ENCODE results near the gene TOMM22.

GRCh38 chr22:38721551-38721950 lies 39.8 kb downstream of the TOMM22 start:
- TF ChIP-seq CTCF (IDR thresholded peaks at IDR 0.05; ENCODE audit: low read depth, low read length): no peak
- no peak for TF ChIP-seq POLR2A (IDR thresholded peaks at IDR 0.05; ENCODE audit: extremely low read depth, insufficient read length)
